Tibial artery (tissue), 4 donors: ENCODE data around the gene TTN.

Source experiments
- DNase-seq, 2 donors: peaks; one replicate each; pipeline ENCODE4 v3.0.0-alpha.2; 2019
- H3K27ac ChIP-seq, 2 donors: fragments of 200-600 bp; sonication (generic) in 1 of 2; 1 replicate in 1 of 2; 2 replicates in 1 of 2; pipeline ENCODE4 v1.5.1; 2018 to 2019; ENCODE audit warnings: mild to moderate bottlenecking in 1 of 2
- H3K27me3 ChIP-seq, 2 donors: fragments of 200-600 bp; sonication (generic) in 1 of 2; one replicate each; pipeline versions ENCODE4 v1.5.1 to v1.6.0; 2016 to 2019
- H3K36me3 ChIP-seq, 3 donors: fragments of 200-600 bp; sonication (generic) in 2 of 3; one replicate each; pipeline ENCODE4 v1.5.1; 2016 to 2019; ENCODE audit warnings: mild to moderate bottlenecking in 2 of 3
- H3K4me1 ChIP-seq, 4 donors: fragments of 200-600 bp; sonication (generic) in 2 of 4; 1 replicate in 3 of 4; 2 replicates in 1 of 4; pipeline ENCODE4 v1.5.1; 2016 to 2019
- H3K4me3 ChIP-seq, 2 donors: fragments of 200-600 bp; sonication (generic) in 1 of 2; 1 replicate in 1 of 2; 2 replicates in 1 of 2; pipeline ENCODE4 v1.5.1; 2018 to 2019; ENCODE audit warnings: mild to moderate bottlenecking in 2 of 2
- H3K9me3 ChIP-seq, 3 donors: fragments of 200-600 bp; sonication (generic) in 1 of 3; one replicate each; pipeline ENCODE4 v1.5.1; 2016 to 2019
- intact Hi-C: fragments of 100-400 bp; cut with DNase I; formaldehyde crosslinking; loops from one replicate; pipeline ENCODE4 v1.15.0; 2023; ENCODE audit warnings: low total_unique reads
- TF ChIP-seq, protein P1 (sequence below), 2 experiments: fragments of 200-600 bp in 1 of 2; fragments of 450-650 bp in 1 of 2; IDR thresholded peaks; one replicate each; pipeline ENCODE4 v1.5.1; 2017 to 2019; ENCODE audit warnings: antibody characterized with exemption in 2 of 2, mild to moderate bottlenecking in 1 of 2, moderate library complexity in 1 of 2

TTN gene

DNA sequence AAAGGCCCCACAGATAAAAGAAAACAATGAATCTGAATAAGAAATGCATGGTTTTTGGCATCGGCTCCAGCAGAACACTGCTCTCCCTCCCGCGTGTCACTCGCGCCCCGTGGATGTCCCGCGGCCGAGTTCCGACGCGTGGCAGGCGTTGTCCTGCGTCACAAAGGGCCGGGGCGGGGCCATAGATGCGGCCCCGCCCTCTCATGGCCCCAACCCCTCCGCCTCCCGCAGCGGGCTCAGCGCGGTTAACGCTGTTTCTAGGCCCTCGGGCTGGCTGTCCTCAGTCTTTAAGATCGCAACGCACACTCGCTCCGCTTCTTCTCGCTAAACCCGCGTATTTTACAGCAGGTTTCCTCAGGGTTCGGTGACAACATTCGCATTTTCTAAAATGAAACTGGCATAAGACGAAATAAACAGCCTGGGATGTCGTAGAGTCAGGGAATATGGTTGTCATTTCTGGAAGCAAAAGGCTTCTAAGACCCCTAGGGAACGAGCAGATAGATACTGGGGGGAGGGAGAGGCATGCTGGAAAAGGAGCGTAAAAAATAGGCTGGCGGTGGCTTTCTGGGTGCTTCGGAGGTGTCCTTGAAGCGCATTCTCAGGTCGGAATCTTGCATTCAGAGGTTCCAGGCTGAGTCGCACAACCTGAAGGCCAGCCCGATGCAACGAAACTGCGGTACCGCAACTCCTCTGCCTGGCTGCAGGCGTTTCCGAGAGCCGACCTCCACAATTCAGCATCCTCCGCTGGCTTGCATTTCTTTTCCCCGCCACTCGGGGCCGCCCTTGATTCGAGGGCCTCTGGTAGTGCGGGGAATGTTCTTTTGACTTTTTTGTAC, 328.6 kb downstream of the TTN start, which contains the start of gene FKBP7:
FKBP7 (minus strand) TSS at position 162 of the 836 bp plus-strand sequence; CDS start at position 61, 101 bp downstream.
- H3K27me3 ChIP-seq, result no peaks in the 10 kb centered on the region
- DNase-seq, result peak; percentile 85 to 94
- peaks cover 0 to 54% (median 30%) of the 10 kb centered on the region in 4 donors for H3K4me1 ChIP-seq
- H3K4me3 ChIP-seq, result peak within 1 kb of the TSS; percentile 89 to 92
- no peaks in the 10 kb centered on the region for H3K9me3 ChIP-seq
- TF ChIP-seq, protein P1, sequence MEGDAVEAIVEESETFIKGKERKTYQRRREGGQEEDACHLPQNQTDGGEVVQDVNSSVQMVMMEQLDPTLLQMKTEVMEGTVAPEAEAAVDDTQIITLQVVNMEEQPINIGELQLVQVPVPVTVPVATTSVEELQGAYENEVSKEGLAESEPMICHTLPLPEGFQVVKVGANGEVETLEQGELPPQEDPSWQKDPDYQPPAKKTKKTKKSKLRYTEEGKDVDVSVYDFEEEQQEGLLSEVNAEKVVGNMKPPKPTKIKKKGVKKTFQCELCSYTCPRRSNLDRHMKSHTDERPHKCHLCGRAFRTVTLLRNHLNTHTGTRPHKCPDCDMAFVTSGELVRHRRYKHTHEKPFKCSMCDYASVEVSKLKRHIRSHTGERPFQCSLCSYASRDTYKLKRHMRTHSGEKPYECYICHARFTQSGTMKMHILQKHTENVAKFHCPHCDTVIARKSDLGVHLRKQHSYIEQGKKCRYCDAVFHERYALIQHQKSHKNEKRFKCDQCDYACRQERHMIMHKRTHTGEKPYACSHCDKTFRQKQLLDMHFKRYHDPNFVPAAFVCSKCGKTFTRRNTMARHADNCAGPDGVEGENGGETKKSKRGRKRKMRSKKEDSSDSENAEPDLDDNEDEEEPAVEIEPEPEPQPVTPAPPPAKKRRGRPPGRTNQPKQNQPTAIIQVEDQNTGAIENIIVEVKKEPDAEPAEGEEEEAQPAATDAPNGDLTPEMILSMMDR (IDR thresholded peaks at IDR 0.05), result peak in 1 of 2 experiments; percentile 39
- peak within 1 kb of the TSS; percentile 90 to 91 for H3K27ac ChIP-seq
- no peaks in the 10 kb centered on the region for H3K36me3 ChIP-seq
- intact Hi-C loops, result no loop called here

DNA sequence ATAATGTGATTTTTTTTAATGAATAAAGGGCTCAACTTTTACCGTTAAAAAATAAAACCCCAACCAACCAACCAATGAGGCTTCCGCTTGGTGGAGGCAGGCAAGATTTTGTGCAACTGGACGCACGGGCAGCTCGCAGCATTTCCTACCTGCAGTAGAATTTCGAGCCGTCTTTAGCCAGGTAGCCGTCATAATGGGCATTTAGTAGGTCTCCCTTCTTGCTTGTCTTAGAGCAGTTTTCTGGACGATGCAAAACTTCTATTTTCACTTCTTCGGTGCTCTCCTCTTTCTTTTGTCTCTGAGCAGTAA, 329.1 kb downstream of the TTN start:
- no peaks in the 10 kb centered on the region for H3K27me3 ChIP-seq
- peak overlapping the region; percentile 89 to 92 for H3K4me3 ChIP-seq
- intact Hi-C loops, result no loop called here
- H3K36me3 ChIP-seq, result no peaks in the 10 kb centered on the region
- no peaks in the 10 kb centered on the region for H3K9me3 ChIP-seq
- DNase-seq, result no peak
- TF ChIP-seq, protein P1 (IDR thresholded peaks at IDR 0.05), result no peak
- H3K27ac ChIP-seq, result peak overlapping the region; percentile 90 to 91
- peaks cover 0 to 49% (median 27%) of the 10 kb centered on the region in 4 donors for H3K4me1 ChIP-seq

DNA sequence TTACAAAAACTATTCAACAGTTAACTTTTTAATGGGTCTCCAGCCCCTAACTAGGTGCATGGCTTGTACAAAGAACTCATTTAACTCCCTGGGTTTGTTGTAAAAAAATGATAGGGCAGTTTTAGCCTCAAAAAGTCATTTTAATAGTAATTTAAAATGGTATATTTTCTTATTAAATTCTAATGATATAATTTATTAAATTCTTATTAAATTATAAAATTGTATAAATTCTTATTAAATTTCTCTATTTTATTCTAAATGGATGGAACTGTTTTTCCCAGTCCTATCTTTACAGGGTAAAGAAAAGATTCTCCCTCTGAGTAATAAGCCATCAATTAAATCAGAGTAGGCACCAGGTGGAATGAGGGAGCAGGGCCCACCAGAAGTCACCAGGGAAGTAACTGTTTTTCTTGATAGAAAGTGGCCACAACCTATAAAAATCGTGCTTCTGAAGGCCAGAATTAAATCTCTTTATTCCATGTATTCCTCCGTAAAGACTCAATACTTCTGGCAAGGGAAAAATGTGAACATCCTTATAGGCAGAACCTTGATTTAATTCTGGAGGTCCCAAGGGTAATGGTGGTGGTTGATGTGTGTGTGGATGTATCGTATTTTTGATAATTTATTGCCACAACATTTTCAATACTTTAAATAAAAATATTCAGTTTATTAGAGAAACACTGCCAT, 329.6 kb downstream of the TTN start:
- Histone ChIP-seq H3K27me3 (no peaks in the 10 kb centered on the region), H3K9me3 (no peaks in the 10 kb centered on the region), H3K27ac (peak overlapping the region; percentile 90 to 91), H3K4me1 (peaks cover 0 to 44% (median 23%) of the 10 kb centered on the region in 4 donors), H3K36me3 (no peaks in the 10 kb centered on the region), H3K4me3 (peak overlapping the region; percentile 89 to 92)
- no peak for DNase-seq
- intact Hi-C loops, result no loop called here
- TF ChIP-seq, protein P1 (IDR thresholded peaks at IDR 0.05), result no peak

DNA sequence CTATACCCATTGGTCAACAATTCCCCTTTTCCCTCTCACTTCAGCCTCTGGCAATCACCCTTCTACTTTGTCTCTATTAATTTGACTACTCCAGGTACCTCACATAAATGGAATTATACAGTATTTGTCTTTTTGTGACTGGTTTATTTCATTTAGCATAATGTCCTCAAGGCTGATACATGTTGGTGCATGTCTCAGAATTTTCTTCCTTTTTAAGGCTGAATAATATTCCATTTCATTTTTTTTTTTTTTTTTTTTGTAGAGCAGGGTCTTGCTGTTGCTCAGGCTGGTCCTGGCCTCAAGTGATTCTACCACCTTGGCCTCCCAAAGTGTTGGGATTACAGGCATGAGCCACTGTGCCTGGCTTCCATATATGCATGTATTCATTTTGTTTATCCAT, 330.7 kb downstream of the TTN start:
- intact Hi-C loops, result no loop called here
- no peak overlapping the region for H3K4me3 ChIP-seq

More for the DNA sequence above, 330.7 kb downstream of the TTN start:
- Histone ChIP-seq H3K9me3 (no peaks in the 10 kb centered on the region), H3K27me3 (no peaks in the 10 kb centered on the region), H3K4me1 (peaks cover 0 to 32% (median 13%) of the 10 kb centered on the region in 4 donors), H3K27ac (no peak overlapping the region), H3K36me3 (no peaks in the 10 kb centered on the region)
- TF ChIP-seq, protein P1 (IDR thresholded peaks at IDR 0.05), result no peak
- DNase-seq, result no peak
